Spleen (tissue), 7 donors: ENCODE measurements around the gene CELF1.

Experiments used
- POLR2A ChIP-seq, 3 donors: fragments of 450-650 bp; IDR thresholded peaks; one replicate each; pipeline ENCODE4 v1.5.1; 2017; ENCODE audit warnings: antibody characterized with exemption in 3 of 3, mild to moderate bottlenecking in 1 of 3
- TF ChIP-seq, protein P1 (sequence below), 11 experiments: fragments of 200-600 bp in 7 of 11; fragments of 450-650 bp in 4 of 11; sonication (generic) in 4 of 11; IDR thresholded peaks in 8 of 11; conservative IDR thresholded peaks in 3 of 11; 1 replicate in 7 of 11; 2 replicates in 4 of 11; pipeline versions ENCODE4 v1.4.0 to v1.8.0; 2016 to 2021; ENCODE audit warnings: antibody characterized with exemption in 11 of 11, inconsistent platforms in 4 of 11, mild to moderate bottlenecking in 1 of 11
- donor health status: DM: no; HTN: no; CAD: no; lungs with moderate emphysema.
- donor health status: DM: no; HTN: no; CAD: no.
- donor health status: DM: no; HTN: no; CAD: no.

DNA sequence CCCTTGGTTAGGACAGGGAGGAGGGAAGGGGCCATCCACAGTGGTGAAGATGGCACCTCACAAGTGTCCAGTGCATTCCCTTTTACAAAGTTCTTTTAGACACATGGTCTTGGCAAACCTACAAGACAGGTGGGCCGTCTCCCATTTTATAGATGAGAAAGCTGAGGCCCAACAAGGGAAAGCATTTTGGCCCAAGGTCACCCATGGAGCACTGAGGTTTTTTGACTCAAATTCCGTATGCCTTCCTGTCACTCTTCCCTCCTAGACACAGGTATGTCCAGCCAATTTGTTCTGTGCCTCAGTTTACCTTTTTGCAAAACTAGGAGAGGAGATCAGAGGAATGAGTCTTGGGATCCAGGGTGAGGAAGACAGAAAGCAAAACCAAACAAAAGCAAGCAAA is 40.0 kb upstream of the CELF1 start:
- TF ChIP-seq, protein P1, sequence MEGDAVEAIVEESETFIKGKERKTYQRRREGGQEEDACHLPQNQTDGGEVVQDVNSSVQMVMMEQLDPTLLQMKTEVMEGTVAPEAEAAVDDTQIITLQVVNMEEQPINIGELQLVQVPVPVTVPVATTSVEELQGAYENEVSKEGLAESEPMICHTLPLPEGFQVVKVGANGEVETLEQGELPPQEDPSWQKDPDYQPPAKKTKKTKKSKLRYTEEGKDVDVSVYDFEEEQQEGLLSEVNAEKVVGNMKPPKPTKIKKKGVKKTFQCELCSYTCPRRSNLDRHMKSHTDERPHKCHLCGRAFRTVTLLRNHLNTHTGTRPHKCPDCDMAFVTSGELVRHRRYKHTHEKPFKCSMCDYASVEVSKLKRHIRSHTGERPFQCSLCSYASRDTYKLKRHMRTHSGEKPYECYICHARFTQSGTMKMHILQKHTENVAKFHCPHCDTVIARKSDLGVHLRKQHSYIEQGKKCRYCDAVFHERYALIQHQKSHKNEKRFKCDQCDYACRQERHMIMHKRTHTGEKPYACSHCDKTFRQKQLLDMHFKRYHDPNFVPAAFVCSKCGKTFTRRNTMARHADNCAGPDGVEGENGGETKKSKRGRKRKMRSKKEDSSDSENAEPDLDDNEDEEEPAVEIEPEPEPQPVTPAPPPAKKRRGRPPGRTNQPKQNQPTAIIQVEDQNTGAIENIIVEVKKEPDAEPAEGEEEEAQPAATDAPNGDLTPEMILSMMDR (IDR thresholded peaks at IDR 0.05 in 8 of 11, conservative IDR thresholded peaks at IDR 0.05 in 3 of 11): no peak
- TF ChIP-seq POLR2A (IDR thresholded peaks at IDR 0.05): no peak
